ENCODE data around the gene RNF212.
"Not testable (repeated sequence)": the region's sequence is repeated elsewhere in the genome, so short reads cannot be mapped to it uniquely, and the experiment has no call there.

RNF212 gene

DNA sequence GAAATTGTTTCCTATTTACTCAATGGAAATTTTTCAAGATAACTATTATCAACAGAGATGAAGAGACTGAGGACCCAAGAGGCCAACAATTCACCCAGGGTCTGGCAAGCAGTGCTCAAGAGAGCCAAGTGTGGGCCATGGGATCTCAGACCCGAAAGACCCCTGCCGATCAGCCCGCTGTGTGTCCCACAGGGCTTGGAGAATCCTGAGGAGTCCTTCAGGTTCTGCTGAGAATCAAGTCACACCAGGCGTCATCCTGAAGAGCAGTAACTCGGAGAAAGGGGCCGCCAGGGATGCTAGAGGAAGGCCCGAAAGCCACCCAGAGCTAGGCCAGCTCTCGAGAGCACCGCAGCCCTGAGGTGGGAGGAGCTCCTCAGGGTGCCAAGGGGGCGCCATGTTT, 53.2 kb downstream of the RNF212 start:
- no peak for DNase-seq

DNA sequence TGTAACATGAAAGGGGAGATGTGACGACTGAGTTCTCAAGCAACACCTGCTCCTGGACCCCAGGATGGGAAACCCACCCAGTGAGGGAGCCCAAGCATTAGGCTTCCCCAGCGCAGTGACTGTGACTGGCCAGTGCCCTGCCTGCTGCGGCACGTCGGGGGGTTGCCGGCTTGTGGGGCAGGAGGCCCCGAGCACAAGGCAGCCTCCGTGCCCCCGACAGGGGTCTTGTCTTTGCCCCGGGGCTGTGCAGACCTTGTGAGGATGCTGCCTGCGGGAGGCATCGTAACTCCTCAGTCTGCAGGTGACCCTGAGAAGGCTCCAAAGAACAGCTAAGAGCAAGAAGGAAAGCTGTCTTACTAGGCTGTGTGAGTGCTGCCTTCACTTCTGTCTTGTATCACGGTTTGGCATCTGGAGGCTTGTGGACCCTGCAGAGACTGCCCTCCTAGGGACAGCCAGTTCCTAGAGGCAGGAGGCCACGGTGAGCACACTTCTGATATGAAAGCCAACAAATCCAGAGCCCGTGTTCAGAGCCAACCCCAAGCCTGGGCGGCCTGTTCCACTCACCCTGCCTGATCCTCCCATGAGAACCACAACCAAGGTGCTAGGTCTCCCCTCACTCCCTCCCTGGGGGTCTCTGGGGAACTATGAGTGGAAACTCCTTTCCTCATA, 54.2 kb downstream of the RNF212 start:
- DNase-seq, result no peak

DNA sequence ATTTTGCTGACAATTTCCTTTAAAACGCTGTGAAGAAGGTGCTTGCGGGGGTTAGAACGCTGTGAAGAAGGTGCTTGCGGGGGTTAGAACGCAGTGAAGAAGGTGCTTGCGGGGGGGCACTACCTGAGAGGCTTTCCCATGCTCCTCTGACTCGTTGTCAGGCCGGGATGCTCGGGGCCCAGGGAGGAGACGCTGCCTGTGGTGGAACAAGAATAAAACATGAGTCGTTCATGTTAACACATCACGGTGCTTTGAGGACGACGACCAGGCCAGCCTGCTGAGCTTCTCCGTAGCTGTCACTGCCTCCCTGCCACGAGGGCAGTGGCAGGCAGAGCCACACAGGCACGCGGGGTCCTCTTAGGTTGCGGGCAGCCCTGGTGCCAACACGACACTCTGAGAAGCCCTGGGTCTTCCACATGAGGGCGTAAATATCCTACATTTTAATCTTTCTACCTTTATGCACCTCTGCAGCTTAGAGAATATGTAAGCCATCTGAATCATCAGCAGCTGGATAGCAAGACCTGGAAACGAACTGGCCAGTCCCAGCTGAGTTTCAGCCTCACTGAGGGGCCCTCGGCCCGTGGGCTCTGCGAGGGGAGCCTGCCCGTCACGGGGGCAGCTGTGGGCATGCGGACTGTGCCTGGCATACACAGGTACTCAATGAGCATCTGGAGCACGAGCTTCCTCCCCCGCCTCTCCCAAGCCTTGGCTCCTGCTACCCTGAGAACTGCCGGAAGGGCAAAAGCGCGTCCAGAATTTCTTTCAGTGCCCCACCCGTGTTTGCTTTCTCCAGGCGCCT, 55.0 kb downstream of the RNF212 start:
- DNase-seq, result no peak

DNA sequence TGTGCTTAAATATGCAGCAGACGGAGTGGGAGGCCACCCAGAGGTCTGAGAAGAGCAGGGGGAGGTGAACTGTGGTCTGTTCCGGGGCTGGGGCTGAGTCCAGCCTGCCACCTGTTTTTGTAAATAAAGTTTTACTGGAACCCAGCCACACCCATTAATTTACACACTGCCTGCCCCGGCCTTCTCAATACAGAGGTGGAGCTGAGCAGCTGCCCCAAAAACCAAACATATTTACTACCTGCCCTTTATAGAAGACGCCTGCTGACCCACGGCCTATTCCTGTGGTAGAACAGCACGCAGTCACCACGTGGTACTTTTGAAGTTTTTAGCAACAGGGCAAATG, 56.0 kb downstream of the RNF212 start:
- DNase-seq, result no peak

DNA sequence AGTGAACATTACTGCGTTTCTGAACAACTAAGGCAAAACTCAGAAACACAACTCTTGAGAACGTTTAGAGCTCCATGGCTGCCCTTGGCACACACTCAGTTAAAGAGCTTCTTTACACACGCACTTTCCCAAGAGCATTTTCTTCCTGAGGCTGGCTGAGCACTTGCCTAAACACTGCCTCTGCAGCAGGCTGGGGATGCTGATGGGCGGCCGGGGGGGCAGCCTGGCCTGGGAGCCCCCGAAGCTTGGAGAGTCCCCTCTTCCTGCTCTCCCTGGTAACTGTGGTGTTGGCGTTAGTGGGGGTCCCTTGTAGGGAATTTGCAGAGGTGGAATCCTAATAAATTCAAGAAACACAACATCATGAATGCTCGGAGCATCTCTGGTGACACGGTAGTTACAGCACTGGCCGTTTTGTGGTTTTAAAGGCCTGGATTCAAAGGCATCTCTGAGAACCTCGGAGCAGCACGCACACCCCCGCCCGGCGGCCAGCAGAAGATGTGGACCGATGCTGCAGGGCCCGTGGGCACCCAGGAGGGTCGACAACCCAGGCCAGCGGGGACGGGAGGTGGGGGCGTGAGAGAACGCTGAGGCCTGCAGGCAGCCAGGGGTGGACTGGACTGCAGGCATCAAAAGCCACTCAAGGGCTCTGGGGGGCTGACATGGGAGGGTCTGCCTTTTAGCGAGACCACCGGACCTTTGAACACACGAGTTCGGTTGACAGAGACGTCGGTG, 56.5 kb downstream of the RNF212 start:
- no peak for DNase-seq

DNA sequence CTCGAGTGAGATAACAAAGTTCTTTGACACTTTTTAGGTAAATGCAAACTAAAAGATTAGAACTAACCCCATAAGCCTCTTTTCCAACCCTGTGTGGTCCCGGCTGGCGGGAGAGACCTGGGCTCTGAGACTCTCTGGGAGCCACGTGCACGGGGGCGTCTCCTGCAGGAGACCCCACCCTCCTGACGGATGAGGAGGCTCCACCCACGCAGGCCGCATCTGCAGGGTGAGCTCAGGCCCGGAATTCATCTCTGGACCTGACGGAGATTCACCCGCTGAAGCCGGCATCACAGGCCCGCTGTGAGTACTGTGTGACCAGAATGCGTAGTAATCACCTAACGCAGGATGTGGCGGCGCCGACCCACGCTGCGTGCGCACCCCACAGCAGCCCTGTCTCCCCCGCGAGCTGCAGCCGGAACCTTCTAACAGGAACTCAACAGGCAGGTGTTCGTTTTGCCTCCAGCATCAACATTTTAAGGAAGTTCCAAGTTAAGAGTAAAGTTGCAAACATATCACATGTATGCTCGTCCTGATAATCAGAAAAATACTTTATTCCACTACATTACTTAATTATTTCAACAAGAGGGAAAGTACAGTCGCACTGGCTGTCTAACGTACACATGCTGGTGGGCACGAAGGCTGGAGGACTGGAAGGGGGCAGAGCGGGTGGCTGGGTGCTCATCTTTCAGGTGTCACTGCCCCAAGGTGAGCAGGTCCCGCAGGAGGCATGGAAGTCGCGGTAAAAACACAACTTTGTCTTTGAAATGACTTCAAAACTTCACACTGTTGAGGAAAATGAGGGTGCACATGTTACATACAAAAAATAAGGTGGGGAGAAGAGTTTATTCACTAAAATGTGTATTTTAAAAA, 57.4 kb downstream of the RNF212 start:
- no peak for DNase-seq

DNA sequence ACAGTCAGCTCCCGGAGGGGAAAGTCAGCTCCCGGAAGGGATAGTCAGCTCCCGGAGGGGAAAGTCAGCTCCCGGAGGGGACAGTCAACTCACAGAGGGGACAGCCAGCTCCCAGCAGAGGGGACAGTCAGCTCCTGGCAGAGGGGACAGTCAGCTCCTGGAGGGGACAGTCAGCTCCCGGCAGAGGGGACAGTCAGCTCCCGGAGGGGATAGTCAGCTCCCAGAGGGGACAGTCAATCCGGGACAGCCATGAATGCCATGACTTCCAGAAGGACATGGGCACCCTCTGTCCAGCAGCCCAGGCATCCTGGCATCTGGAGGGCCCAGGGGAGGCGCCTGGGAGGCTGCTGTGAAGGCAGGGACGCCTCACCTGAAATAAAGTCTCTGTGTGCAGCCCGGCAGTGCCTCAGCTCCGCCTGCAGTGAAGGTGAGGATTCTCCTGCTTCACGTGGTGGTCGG, 58.1 kb downstream of the RNF212 start:
- DNase-seq, result not testable (repeated sequence)

DNA sequence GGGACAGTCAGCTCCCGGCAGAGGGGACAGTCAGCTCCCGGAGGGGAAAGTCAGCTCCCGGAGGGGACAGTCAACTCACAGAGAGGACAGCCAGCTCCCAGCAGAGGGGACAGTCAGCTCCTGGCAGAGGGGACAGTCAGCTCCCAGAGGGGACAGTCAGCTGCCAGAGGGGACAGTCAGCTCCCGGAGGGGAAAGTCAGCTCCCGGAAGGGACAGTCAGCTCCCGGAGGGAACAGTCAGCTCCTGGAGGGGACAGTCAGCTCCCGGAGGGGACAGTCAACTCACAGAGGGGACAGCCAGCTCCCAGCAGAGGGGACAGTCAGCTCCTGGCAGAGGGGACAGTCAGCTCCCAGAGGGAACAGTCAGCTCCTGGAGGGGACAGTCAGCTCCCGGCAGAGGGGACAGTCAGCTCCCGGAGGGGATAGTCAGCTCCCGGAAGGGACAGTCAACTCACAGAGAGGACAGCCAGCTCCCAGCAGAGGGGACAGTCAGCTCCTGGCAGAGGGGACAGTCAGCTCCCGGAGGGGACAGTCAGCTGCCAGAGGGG, 58.6 kb downstream of the RNF212 start:
- not testable (repeated sequence) for DNase-seq

DNA sequence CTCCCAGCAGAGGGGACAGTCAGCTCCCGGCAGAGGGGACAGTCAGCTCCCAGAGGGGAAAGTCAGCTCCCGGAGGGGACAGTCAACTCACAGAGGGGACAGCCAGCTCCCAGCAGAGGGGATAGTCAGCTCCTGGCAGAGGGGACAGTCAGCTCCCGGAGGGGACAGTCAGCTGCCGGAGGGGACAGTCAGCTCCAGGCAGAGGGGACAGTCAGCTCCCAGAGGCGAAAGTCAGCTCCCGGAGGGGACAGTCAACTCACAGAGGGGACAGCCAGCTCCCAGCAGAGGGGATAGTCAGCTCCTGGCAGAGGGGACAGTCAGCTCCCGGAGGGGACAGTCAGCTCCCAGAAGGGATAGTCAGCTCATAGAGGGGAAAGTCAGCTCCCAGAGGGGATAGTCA, 59.5 kb downstream of the RNF212 start:
- DNase-seq, result not testable (repeated sequence)

DNA sequence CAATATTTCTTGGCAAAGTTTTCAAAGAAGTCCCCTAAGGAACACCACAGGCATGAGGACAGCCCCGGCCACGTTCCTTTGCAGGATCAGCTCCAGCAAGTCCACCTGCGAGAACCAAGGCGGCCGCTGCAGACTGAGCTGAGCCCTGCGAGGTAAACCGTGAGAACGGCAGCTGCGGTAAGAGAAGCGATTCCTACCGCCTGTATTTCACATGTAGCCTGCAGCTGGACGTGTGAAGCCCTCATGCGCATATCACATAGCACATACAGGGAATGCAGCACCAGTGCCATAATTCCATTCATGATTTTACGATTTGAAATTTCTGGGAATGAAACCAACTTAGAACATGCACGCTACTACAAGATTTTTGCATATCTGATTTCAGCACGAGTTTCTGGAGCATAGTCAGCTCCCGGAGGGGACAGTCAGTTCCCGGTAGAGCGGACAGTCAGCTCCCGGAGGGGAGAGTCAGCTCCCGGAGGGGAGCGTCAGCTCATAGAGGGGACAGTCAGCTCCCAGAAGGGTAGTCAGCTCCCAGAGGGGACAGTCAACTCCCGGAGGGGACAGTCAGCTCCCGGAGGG, 60.2 kb downstream of the RNF212 start:
- no peak for DNase-seq

DNA sequence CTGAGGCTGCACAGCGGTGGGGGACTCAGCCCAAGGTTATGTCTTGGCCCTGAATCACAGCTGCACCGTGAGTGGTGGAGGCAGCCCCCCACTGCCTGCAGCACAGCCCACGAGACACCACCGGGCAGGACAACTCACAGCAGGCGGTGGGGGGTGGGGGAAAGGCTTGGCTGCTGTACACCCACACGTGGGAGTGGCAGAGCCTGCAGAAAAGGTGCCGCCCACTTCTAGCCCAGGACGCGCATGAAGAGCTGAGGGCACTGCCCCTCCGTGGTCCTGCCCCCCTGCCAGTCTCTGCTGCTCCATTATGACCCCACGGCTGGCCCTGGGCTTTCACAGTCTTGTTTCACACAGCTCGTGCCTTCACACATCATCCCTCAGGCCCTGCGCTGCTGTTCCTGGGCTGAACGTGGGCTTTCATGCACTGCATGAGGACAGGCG, 61.1 kb downstream of the RNF212 start:
- no peak for DNase-seq

DNA sequence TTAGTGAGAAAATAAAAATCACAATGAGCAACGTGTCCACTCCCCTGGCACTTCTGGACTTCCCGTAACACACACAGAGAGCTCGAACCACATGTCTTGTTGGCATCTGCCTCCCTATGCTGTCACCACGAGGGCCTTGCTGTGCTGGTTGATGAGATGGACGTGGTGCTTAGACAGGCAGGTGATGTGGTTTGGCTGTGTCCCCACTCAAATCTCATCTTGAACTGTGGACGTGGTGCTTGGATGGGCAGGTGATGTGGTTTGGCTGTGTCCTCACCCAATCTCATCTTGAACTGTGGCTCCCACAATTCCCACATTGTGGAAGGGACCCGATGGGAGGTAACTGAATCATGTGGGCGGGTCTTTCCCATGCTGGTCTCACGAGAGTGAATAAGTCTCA, 61.9 kb downstream of the RNF212 start:
- no peak for DNase-seq

DNA sequence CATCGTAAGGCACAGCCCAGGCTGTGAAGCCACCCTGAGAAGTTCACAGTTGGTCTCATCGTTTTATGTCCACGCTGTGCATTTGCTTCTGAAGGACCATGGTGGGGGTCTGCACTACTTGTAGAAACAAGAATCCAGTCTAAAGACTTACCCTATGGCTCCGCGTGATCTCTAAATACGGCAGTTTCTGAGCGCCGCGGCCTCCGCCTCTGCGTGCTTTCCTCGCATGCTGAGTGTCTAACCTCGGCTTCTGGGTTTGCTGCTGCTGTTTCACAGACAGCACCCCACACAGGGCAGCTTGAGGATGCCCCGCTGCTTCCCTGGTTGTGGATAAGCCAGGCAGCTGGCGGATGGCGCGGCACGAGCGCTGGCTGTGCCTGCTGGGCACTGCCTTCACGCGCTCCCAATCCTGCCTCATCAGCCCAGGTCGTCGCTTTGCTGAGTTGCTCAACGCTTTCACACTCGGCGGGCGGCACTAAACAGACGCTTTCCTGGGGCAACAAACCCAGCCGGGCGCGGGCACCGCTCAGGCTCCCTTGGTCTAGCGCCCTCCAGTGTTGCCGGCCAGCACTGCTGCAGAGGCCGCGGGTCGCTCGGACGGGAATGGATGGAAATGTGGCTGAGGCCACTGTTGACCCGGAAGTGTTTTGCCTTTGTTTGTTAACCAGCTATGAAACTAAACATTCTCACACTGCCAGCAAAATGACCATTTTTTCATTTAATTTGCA, 62.7 kb downstream of the RNF212 start:
- DNase-seq, result no peak

DNA sequence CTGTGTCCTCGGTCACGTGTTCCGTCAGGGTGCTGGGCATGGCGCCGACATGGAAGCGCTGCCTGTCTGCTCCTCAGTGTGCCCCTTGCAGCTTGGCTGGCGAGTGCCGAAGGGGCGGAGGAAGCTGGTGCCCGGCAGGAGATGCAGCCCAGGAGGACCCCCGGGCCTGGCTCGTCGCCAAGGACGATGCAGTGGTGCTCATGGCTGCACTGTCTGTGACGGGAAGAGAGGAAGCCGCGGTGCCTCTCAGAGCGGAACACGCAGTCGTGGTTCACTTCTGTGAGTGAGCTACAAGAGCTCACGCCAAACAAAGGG, 63.8 kb downstream of the RNF212 start:
- DNase-seq, result no peak

DNA sequence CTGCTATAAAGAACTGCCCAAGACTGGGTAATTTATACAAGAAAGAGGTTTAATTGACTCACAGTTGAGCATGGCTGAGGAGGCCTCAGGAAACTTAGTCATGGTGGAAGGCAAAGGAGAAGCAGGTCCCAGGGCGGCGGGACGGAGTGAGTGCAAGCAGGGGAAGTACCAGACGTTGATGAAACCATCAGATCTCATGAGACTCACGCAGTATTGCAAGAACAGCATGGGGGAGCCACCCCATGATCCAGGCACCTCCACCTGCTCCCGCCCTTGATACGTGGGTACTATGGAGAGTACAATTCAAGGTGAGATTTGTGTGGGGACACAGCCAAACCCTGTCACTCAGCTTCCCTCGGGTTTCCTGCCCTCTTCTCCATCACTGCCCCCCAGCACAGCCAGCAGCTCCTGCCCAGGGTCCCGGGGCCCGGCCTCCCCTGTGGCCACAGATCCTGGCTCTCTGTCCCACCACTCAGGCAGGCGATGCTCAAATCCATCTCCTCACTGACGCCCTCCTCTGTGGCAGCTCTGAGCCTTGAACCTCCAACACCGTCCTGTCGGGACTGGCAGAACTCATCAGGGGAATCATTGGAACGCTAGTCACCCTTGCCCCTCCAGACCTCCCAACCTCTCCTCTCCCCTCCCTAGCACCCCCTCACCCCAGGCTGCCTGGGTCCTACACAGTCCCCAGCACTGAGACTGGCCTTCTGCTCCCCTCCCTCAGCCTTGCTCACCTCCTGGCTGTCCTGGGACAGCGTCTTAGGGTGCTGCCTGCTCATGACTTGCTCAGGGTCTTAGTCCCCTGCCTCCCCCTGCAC, 64.4 kb downstream of the RNF212 start:
- no peak for DNase-seq

DNA sequence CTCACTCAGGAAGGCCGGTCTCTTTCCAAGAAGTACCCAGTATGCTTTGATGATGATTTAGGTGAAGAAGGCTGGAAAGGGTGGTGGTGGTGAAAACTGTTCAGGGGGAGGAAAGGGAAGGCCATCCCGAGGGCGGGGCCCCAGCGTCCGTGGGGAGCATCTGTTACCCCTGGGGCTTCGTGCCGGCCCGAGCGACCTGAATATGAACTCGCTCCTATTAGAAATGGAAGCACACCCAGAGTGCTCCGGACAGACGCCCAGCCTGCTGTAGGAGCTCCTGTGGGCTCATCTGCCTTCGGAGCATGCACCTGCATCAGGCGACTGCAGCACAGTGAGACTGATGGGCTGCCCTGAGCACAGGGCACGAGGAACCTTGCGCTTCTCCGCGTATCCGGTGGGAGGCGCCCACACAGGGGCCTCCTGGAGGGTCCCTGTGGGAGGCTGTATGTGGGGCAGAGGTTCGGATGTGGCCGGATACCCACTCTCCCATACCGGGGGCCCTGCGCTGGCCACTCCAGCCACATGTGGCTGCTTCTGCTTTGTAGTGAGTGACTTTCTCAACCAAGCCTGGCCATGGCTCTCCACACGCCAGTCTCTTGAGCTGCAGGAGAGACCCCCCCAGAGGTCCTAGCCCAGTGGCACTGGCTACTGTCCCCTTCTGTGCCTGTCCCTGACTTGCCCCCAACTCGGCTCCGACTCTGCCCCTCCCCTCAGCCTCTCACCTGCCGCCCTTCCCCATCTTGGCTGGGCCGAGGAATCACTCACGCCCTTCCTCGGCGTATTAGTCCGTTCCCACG, 65.2 kb downstream of the RNF212 start:
- no peak for DNase-seq

DNA sequence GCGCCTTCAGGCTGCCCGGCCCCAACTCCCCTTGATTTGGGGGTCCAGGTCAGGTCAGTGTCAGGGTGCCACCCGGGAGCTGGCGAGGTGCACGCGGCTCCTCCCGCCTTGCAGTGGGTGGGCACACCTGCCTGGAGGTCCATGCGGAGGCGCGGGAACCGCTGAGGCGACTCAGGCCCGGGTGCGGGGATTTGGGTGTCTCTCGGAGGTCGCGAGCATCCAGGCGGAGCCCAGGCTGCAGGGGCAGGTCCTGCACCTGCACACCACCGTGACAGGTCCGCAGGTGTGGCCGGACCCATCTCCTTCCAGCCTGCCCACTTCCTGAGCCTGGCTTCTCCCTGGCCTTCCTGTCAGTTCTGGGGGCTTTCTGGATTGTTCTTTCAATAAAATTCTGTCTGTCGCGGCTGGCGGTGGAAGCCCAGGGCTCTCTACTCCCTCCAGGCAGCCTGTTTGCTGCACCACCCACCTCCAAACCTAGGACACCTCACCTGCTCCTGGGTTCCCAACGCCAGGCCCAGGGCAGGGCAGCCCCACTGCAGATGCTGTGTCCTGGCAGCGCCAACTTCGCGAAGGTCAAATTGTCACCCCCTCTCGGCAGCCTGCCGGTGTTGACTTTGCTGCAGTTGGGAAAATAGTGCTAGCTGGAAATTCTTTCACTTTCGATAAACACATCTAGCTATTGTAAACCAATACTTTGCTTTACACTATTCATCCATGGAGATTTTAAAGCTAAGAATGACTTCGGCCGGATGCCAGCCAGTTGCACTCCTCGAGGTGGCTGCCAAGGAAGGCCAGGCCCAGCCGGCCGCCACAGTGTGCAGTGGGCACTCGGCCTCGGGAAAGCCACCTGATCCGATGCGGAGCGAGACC, 66.0 kb downstream of the RNF212 start:
- DNase-seq, result no peak

DNA sequence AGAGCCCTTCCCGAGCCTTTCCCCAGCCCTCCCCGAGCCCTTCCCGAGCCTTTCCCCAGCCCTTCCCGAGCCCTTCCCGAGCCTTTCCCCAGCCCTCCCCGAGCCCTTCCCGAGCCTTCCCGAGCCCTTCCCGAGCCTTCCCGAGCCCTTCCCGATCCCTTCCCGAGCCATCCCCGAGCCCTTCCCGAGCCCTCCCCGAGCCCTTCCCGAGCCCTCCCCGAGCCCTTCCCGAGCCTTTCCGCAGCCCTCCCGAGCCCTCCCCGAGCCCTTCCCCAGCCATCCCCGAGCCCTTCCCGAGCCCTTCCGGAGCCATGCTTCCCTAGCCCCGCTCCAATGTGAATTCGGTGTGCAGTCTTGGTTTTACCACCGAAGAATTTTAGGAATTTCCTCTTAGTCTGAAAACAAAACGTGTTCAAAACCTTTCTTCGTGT, 66.8 kb downstream of the RNF212 start:
- DNase-seq, result not testable (repeated sequence)
